HG02840 (cell line): ENCODE results near the gene GPR146.

ENCODE experiments used
- ATAC-seq: cut with Tn5 transposase; IDR thresholded peaks from one replicate; pipeline ENCODE4 v1.9.1; 2021; ENCODE audit warnings: mild to moderate bottlenecking, moderate library complexity, moderate number of reproducible peaks; ENCODE audit not compliant: unreplicated experiment, low FRiP score

The GPR146 gene

GRCh38 chr7:1090236-1090635 lies 45.9 kb downstream of the GPR146 start:
- ATAC-seq, result no peak

GRCh38 chr7:1090686-1091643 lies 46.6 kb downstream of the GPR146 start:
- no peak for ATAC-seq

GRCh38 chr7:1091644-1092027 lies 47.3 kb downstream of the GPR146 start:
- no peak for ATAC-seq

GRCh38 chr7:1092161-1092632 lies 47.9 kb downstream of the GPR146 start:
- ATAC-seq, result no peak

GRCh38 chr7:1092806-1093501 lies 48.6 kb downstream of the GPR146 start:
- ATAC-seq, result no peak

- no peak for ATAC-seq
These were observed 49.1 kb downstream of the GPR146 start for GRCh38 chr7:1093502-1093843.

- no peak for ATAC-seq
These were observed 49.7 kb downstream of the GPR146 start for GRCh38 chr7:1093916-1094508.

- ATAC-seq, result no peak
These were observed 50.5 kb downstream of the GPR146 start for GRCh38 chr7:1094870-1095269.

GRCh38 chr7:1095621-1096155 lies 51.3 kb downstream of the GPR146 start:
- ATAC-seq, result no peak

GRCh38 chr7:1096156-1097119 lies 52.1 kb downstream of the GPR146 start:
- no peak for ATAC-seq

GRCh38 chr7:1097120-1097504 lies 52.8 kb downstream of the GPR146 start:
- ATAC-seq, result no peak

GRCh38 chr7:1098243-1099153 lies 54.2 kb downstream of the GPR146 start:
- no peak for ATAC-seq

GRCh38 chr7:1099154-1099542 lies 54.8 kb downstream of the GPR146 start:
- ATAC-seq, result no peak

- no peak for ATAC-seq
These were observed 55.3 kb downstream of the GPR146 start for GRCh38 chr7:1099637-1100036.

GRCh38 chr7:1100386-1100785 lies 56.0 kb downstream of the GPR146 start:
- no peak for ATAC-seq

- ATAC-seq, result no peak
These were observed 56.7 kb downstream of the GPR146 start for GRCh38 chr7:1100834-1101562.

GRCh38 chr7:1101563-1102431 lies 57.5 kb downstream of the GPR146 start:
- ATAC-seq, result no peak
